Ishikawa (cell line): Measurements from ENCODE around the gene EVX2.

ENCODE experiments used
- CEBPB ChIP-seq: IDR thresholded peaks from 2 replicates; pipeline ENCODE4 v1.6.1; 2012
- CREB1 ChIP-seq: IDR thresholded peaks from 2 replicates; pipeline ENCODE4 v1.6.1; 2012; ENCODE audit warnings: low read depth
- EGR1 ChIP-seq: IDR thresholded peaks from 2 replicates; pipeline ENCODE4 v1.6.1; 2012
- EP300 ChIP-seq: IDR thresholded peaks from 2 replicates; pipeline ENCODE4 v1.6.1; 2012; ENCODE audit warnings: borderline replicate concordance
- FOXM1 ChIP-seq: IDR thresholded peaks from 2 replicates; pipeline ENCODE4 v1.6.1; 2012; ENCODE audit warnings: low read depth, borderline replicate concordance
- RAD21 ChIP-seq: IDR thresholded peaks from 2 replicates; pipeline ENCODE4 v1.6.1; 2012; ENCODE audit warnings: low read depth
- TAF1 ChIP-seq: IDR thresholded peaks from 2 replicates; pipeline ENCODE4 v1.6.1; 2012; ENCODE audit warnings: low read depth, mild to moderate bottlenecking
- TCF12 ChIP-seq: IDR thresholded peaks from 2 replicates; pipeline ENCODE4 v1.6.1; 2012; ENCODE audit warnings: low read depth
- TEAD4 ChIP-seq: IDR thresholded peaks from 2 replicates; pipeline ENCODE4 v1.6.1; 2012
- YY1 ChIP-seq: IDR thresholded peaks from 2 replicates; pipeline ENCODE4 v1.6.1; 2012; ENCODE audit warnings: low read depth
- ZBTB7A ChIP-seq: IDR thresholded peaks from 2 replicates; pipeline ENCODE4 v1.6.1; 2012; ENCODE audit warnings: low read depth
- TF ChIP-seq, protein P1 (sequence below): IDR thresholded peaks from 2 replicates; pipeline ENCODE4 v1.6.1; 2012; ENCODE audit warnings: low read depth, mild to moderate bottlenecking
- TF ChIP-seq, protein P2 (sequence below): IDR thresholded peaks from 2 replicates; pipeline ENCODE4 v1.6.1; 2012
- TF ChIP-seq, protein P3 (sequence below): IDR thresholded peaks from 2 replicates; pipeline ENCODE4 v1.6.1; 2012

DNA sequence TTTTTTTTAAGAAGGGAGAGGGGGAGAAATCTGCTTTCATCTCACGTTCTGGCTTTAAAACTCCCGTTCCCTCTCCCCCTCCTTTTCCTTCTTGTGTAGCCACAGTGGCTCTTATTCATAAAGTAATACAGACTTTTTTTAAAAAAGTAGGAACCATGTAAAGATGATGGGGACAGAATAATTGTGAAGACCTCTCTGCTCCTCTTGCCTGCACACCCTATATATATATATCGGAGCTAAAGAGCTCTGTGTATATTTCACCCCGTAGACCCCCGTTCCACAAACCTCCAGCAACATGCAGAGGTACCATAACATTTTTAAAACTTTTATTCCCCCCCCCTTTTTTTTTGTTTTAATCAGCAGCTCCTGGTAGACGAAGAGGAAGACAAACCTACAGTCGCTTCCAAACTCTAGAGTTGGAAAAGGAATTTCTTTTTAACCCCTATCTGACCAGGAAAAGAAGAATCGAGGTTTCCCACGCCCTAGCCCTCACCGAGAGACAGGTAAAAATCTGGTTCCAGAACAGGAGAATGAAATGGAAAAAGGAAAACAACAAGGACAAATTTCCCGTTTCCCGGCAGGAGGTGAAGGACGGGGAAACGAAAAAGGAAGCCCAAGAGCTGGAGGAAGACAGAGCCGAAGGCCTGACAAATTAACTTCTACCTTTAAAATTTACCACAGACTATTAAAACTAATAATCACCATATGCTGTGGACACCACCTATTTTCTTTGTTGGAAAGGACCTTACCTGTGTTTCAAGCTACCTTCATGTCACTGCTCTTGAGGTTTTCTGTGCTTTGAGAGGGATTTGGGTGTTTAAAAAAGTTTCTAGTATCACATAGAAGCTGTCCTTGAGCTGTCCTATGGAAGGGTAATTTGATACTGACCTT is 47.4 kb upstream of the EVX2 start:
- TF ChIP-seq EP300 (no peak), RAD21 (no peak), ZBTB7A (no peak), FOXM1 (no peak), CREB1 (no peak), YY1 (no peak), EGR1 (no peak), TAF1 (no peak), CEBPB (no peak), TEAD4 (no peak), TCF12 (no peak)
- TF ChIP-seq, protein P1, sequence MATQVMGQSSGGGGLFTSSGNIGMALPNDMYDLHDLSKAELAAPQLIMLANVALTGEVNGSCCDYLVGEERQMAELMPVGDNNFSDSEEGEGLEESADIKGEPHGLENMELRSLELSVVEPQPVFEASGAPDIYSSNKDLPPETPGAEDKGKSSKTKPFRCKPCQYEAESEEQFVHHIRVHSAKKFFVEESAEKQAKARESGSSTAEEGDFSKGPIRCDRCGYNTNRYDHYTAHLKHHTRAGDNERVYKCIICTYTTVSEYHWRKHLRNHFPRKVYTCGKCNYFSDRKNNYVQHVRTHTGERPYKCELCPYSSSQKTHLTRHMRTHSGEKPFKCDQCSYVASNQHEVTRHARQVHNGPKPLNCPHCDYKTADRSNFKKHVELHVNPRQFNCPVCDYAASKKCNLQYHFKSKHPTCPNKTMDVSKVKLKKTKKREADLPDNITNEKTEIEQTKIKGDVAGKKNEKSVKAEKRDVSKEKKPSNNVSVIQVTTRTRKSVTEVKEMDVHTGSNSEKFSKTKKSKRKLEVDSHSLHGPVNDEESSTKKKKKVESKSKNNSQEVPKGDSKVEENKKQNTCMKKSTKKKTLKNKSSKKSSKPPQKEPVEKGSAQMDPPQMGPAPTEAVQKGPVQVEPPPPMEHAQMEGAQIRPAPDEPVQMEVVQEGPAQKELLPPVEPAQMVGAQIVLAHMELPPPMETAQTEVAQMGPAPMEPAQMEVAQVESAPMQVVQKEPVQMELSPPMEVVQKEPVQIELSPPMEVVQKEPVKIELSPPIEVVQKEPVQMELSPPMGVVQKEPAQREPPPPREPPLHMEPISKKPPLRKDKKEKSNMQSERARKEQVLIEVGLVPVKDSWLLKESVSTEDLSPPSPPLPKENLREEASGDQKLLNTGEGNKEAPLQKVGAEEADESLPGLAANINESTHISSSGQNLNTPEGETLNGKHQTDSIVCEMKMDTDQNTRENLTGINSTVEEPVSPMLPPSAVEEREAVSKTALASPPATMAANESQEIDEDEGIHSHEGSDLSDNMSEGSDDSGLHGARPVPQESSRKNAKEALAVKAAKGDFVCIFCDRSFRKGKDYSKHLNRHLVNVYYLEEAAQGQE: no peak
- TF ChIP-seq, protein P2, sequence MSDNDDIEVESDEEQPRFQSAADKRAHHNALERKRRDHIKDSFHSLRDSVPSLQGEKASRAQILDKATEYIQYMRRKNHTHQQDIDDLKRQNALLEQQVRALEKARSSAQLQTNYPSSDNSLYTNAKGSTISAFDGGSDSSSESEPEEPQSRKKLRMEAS: no peak
- TF ChIP-seq, protein P3, sequence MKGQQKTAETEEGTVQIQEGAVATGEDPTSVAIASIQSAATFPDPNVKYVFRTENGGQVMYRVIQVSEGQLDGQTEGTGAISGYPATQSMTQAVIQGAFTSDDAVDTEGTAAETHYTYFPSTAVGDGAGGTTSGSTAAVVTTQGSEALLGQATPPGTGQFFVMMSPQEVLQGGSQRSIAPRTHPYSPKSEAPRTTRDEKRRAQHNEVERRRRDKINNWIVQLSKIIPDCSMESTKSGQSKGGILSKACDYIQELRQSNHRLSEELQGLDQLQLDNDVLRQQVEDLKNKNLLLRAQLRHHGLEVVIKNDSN: no peak
